ENCODE data around the gene DNAJA3. TPM values are rescaled to one million over a fixed set of nuclear protein-coding genes. Genes with fewer than 3 reads are reported as not detected.

DNAJA3 gene
- total and polyA plus RNA-seq, 2 donors (not counting 3 experiments of a cell fraction or from before 2014, with no cell fraction given): 33.4 to 45.4 TPM

DNA sequence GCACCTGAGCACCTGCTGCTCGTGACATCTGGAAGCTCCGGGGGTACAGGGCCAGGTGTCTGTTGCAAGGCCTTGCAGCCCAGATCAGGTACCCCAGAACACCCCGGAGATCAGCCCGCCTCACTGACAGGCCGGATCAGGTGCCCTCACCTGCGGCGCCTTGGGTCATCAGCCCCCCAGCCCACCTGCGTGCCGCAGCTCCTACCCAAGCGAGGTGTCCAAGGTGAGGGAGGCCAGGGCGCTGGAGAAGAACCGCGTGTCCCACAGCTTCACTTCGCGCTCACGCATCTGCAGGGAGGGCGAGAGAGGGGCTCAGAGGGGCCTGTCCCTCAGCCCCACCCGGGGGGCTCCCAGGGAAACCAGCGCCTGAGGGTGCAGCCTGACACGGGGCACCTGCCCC, 37.9 kb upstream of the DNAJA3 start:
- Histone ChIP-seq H3K27ac (ENCODE audit: insufficient read depth, low read depth, low read length) (no peak overlapping the region), H2AFZ (ENCODE audit: low read depth, low read length) (no peak overlapping the region), H3K4me1 (ENCODE audit: control insufficient read depth, extremely low read depth, insufficient read depth, low read length) (peaks cover 22% of the 10 kb centered on the region), H3K27me3 (ENCODE audit: control insufficient read depth in 2 of 2, insufficient read depth in 2 of 2, low read length in 2 of 2) (no peaks in the 10 kb centered on the region), H3K4me3 (replicated peaks in 1 of 3; ENCODE audit: insufficient read depth in 1 of 3, low read depth in 1 of 3, low read length in 3 of 3) (no peak overlapping the region), H3K9me1 (replicated peaks; ENCODE audit: control insufficient read depth, extremely low read depth, insufficient read depth, low read length) (no peaks in the 10 kb centered on the region), H3K4me2 (ENCODE audit: insufficient read depth, low read length) (no peak overlapping the region), H3K79me2 (ENCODE audit: control insufficient read depth, insufficient read depth, low read length) (no peaks in the 10 kb centered on the region), H3K9me3 (replicated peaks; ENCODE audit: control insufficient read depth, insufficient read depth, low read length) (no peaks in the 10 kb centered on the region), H4K20me1 (replicated peaks; ENCODE audit: control insufficient read depth, extremely low read depth, insufficient read depth, low read length) (no peaks in the 10 kb centered on the region), H3K36me3 (ENCODE audit: control insufficient read depth in 2 of 2, extremely low read depth in 1 of 2, insufficient read depth in 2 of 2, low read length in 2 of 2) (peaks cover 0 to 18% of the 10 kb centered on the region in 2 experiments), H3K9ac (replicated peaks; ENCODE audit: extremely low read depth, insufficient read depth, low read length) (no peak overlapping the region)
- CTCF ChIA-PET: interaction anchor here (2.5 to 7.5 kb wide), 2 partner anchors 15 kb away, joined by 18 to 63 read pairs; no protein-coding TSS in a partner anchor
- intact Hi-C loops (cut with micrococcal nuclease) (no loop called here), dilution Hi-C loops (cut with MboI; ENCODE audit: extremely low pct_ligation_motif_present, low sequenced_read_pairs) (no loop called here)
- DNase-seq (ENCODE audit: low read depth, low spot score) (no peak), FAIRE-seq (no peak)
- no TSS peak for BruUV-seq (replicated peaks)
- TF ChIP-seq, protein P1, sequence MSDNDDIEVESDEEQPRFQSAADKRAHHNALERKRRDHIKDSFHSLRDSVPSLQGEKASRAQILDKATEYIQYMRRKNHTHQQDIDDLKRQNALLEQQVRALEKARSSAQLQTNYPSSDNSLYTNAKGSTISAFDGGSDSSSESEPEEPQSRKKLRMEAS (IDR thresholded peaks at IDR 0.05; ENCODE audit: insufficient read depth, insufficient read length): no peak
- TF ChIP-seq POLR2A (IDR thresholded peaks at IDR 0.05; ENCODE audit: low read depth, low read length): no peak
- no peak for TF ChIP-seq CTCF (IDR thresholded peaks at IDR 0.05; ENCODE audit: extremely low read depth in 1 of 2, insufficient read depth in 1 of 2, low read depth in 1 of 2, low read length in 2 of 2)
- TF ChIP-seq GATA2 (IDR thresholded peaks at IDR 0.05; ENCODE audit: insufficient read depth, insufficient read length, low read depth, low read length): no peak
- TF ChIP-seq JUN (IDR thresholded peaks at IDR 0.05; ENCODE audit: borderline replicate concordance, insufficient read depth, insufficient read length, low read depth): no peak
- no peak for TF ChIP-seq EZH2 (IDR thresholded peaks at IDR 0.05; ENCODE audit: borderline replicate concordance, low read depth, low read length, severe bottlenecking)
- POLR2A ChIA-PET: no interaction called here

Measured in endothelial cell of umbilical vein (primary cell).